Retinal pigment epithelial cell (primary cell): ENCODE results near the gene CFDP1.

Experiments
- DNase-seq: peaks from one replicate; pipeline ENCODE4 v3.0.0-alpha.2; 2010; ENCODE audit warnings: low read depth
- H3K4me3 ChIP-seq: 2 replicates; pipeline ENCODE4 v1.5.1; 2011; ENCODE audit warnings: mild to moderate bottlenecking, low read length, control low read depth, moderate library complexity
- CTCF ChIP-seq: conservative IDR thresholded peaks from 2 replicates; pipeline ENCODE4 v1.5.1; 2011; ENCODE audit warnings: low read depth, low read length, control low read depth, inconsistent platforms

Gene CFDP1

GRCh38 chr16:75254359-75254837, 178.9 kb downstream of the CFDP1 start:
- no peak for DNase-seq
- H3K4me3 ChIP-seq: no peak overlapping the region
- no peak for TF ChIP-seq CTCF

- peak overlapping the region; percentile 6 for H3K4me3 ChIP-seq
- peak; percentile 77 for DNase-seq
- no peak for TF ChIP-seq CTCF
Observed at GRCh38 chr16:75252946-75253911, 180.1 kb downstream of the CFDP1 start.

- H3K4me3 ChIP-seq: peak overlapping the region; percentile 9
- no peak for DNase-seq
- no peak for TF ChIP-seq CTCF
Observed at GRCh38 chr16:75252049-75252864, 181.0 kb downstream of the CFDP1 start.

GRCh38 chr16:75251280-75252048, 181.8 kb downstream of the CFDP1 start, which contains the start of gene BCAR1:
BCAR1 (minus strand) TSS chr16:75251624; CDS start chr16:75251482, 142 bp downstream.
- TF ChIP-seq CTCF: no peak
- DNase-seq: peak; percentile 75
- peak within 1 kb of the TSS; percentile 97 for H3K4me3 ChIP-seq

- no peak for TF ChIP-seq CTCF
- peak overlapping the region; percentile 97 for H3K4me3 ChIP-seq
- no peak for DNase-seq
Observed at GRCh38 chr16:75250809-75251279, 182.5 kb downstream of the CFDP1 start.

GRCh38 chr16:75250089-75250808, 183.1 kb downstream of the CFDP1 start:
- TF ChIP-seq CTCF: no peak
- no peak for DNase-seq
- H3K4me3 ChIP-seq: peak overlapping the region; percentile 97
